ENCODE data around the gene MYRIP. TPM values are rescaled to one million over a fixed set of nuclear protein-coding genes. Genes with fewer than 3 reads are reported as not detected.

Gene MYRIP
- total and polyA plus RNA-seq, 10 of the 15 experiments (the other 5 are each of a cell fraction or from before 2014, with no cell fraction given), result 0.03 to 0.08 (median 0.04) TPM; not detected in 6

DNA sequence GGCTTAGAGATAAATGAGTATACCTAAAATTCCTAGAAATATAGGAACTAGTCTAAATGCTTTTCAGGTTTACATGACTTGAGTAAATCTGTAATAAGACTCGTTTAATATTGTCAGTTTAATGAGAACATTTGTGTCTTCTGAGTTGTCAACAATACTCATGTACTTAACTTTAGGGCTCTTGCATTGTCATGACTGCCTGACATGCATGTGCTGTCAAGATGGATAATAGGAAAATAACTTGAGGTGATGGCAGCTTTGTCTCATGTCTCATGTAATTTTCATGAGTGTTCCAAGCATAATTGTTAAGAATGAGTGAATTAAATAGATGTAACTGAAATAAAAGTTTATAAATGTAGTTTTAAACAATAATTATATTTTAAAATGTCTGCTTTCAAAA is 455.0 kb downstream of the MYRIP start:
- RAD21 ChIA-PET (ENCODE audit: unreplicated experiment), result no interaction called here
- H4K20me1 ChIP-seq (ENCODE audit: control insufficient read depth, insufficient read depth), result no peaks in the 10 kb centered on the region
- intact Hi-C loops (cut with micrococcal nuclease; ENCODE audit: unreplicated experiment) (no loop called here), in situ Hi-C loops (cut with MboI) (no loop called here)
- H3K27me3 ChIP-seq (replicated peaks in 1 of 2; ENCODE audit: control insufficient read depth in 2 of 2, insufficient read depth in 2 of 2, low read length in 1 of 2), result no peaks in the 10 kb centered on the region
- H3K4me3 ChIP-seq, result no peak overlapping the region
- FAIRE-seq, result no peak
- CTCF ChIA-PET, result interaction anchor here (1.5 kb wide), 1 partner anchor 32 kb away, joined by 4 read pairs; no protein-coding TSS in a partner anchor
- no peak overlapping the region for H3K27ac ChIP-seq (ENCODE audit: control insufficient read depth, insufficient read depth)
- H3K9me3 ChIP-seq (replicated peaks; ENCODE audit: control insufficient read depth, insufficient read depth, low read length), result no peaks in the 10 kb centered on the region
- no peak for DNase-seq (ENCODE audit: low read depth, low spot score)
- TF ChIP-seq CHD2 (IDR thresholded peaks at IDR 0.05; ENCODE audit: borderline replicate concordance, low read depth, low read length), result no peak
- no peak for TF ChIP-seq SIX5 (IDR thresholded peaks at IDR 0.05; ENCODE audit: low read depth, low read length, severe bottlenecking)
- TF ChIP-seq, protein P1, sequence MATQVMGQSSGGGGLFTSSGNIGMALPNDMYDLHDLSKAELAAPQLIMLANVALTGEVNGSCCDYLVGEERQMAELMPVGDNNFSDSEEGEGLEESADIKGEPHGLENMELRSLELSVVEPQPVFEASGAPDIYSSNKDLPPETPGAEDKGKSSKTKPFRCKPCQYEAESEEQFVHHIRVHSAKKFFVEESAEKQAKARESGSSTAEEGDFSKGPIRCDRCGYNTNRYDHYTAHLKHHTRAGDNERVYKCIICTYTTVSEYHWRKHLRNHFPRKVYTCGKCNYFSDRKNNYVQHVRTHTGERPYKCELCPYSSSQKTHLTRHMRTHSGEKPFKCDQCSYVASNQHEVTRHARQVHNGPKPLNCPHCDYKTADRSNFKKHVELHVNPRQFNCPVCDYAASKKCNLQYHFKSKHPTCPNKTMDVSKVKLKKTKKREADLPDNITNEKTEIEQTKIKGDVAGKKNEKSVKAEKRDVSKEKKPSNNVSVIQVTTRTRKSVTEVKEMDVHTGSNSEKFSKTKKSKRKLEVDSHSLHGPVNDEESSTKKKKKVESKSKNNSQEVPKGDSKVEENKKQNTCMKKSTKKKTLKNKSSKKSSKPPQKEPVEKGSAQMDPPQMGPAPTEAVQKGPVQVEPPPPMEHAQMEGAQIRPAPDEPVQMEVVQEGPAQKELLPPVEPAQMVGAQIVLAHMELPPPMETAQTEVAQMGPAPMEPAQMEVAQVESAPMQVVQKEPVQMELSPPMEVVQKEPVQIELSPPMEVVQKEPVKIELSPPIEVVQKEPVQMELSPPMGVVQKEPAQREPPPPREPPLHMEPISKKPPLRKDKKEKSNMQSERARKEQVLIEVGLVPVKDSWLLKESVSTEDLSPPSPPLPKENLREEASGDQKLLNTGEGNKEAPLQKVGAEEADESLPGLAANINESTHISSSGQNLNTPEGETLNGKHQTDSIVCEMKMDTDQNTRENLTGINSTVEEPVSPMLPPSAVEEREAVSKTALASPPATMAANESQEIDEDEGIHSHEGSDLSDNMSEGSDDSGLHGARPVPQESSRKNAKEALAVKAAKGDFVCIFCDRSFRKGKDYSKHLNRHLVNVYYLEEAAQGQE (IDR thresholded peaks at IDR 0.05; ENCODE audit: low read depth, low read length), result no peak
- no peak for TF ChIP-seq EP300 (IDR thresholded peaks at IDR 0.05; ENCODE audit: borderline replicate concordance in 1 of 2, control insufficient read depth in 1 of 2, low read depth in 2 of 2, low read length in 2 of 2)
- no peak for TF ChIP-seq RUNX3 (IDR thresholded peaks at IDR 0.05; ENCODE audit: low read length)
- no peak for TF ChIP-seq BACH1 (IDR thresholded peaks at IDR 0.05; ENCODE audit: borderline replicate concordance)
- TF ChIP-seq NRF1 (conservative IDR thresholded peaks at IDR 0.05; ENCODE audit: low read depth, low read length), result no peak
- TF ChIP-seq TCF3 (IDR thresholded peaks at IDR 0.05; ENCODE audit: borderline replicate concordance, insufficient read depth, low read depth, low read length), result no peak
- TF ChIP-seq BRCA1 (IDR thresholded peaks at IDR 0.05; ENCODE audit: low read depth, low read length), result no peak
- TF ChIP-seq SMC3 (IDR thresholded peaks at IDR 0.05; ENCODE audit: borderline replicate concordance, low read length), result no peak
- no peak for TF ChIP-seq SPI1 (IDR thresholded peaks at IDR 0.05; ENCODE audit: borderline replicate concordance, insufficient read depth, low read depth, low read length)
- no peak for TF ChIP-seq TAF1 (IDR thresholded peaks at IDR 0.05; ENCODE audit: borderline replicate concordance, low read depth, low read length)
- TF ChIP-seq KDM1A (IDR thresholded peaks at IDR 0.05; ENCODE audit: borderline replicate concordance), result no peak
- no peak for TF ChIP-seq NR2C1 (IDR thresholded peaks at IDR 0.05)
- TF ChIP-seq TCF12 (IDR thresholded peaks at IDR 0.05; ENCODE audit: low read depth, low read length), result no peak
- no peak for TF ChIP-seq PAX8 (IDR thresholded peaks at IDR 0.05)
- TF ChIP-seq, protein P2, sequence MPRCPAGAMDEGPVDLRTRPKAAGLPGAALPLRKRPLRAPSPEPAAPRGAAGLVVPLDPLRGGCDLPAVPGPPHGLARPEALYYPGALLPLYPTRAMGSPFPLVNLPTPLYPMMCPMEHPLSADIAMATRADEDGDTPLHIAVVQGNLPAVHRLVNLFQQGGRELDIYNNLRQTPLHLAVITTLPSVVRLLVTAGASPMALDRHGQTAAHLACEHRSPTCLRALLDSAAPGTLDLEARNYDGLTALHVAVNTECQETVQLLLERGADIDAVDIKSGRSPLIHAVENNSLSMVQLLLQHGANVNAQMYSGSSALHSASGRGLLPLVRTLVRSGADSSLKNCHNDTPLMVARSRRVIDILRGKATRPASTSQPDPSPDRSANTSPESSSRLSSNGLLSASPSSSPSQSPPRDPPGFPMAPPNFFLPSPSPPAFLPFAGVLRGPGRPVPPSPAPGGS (IDR thresholded peaks at IDR 0.05; ENCODE audit: borderline replicate concordance, insufficient read depth, low read depth, low read length, poor library complexity, severe bottlenecking), result no peak
- TF ChIP-seq MYC (IDR thresholded peaks at IDR 0.05; ENCODE audit: insufficient read depth, insufficient read length, insufficient replicate concordance, low read length, severe bottlenecking), result no peak
- no peak for TF ChIP-seq NFYB (IDR thresholded peaks at IDR 0.05; ENCODE audit: insufficient read depth, low read depth, low read length)
- no TSS peak for BruUV-seq (replicated peaks)
- no peaks in the 10 kb centered on the region for H3K4me1 ChIP-seq (ENCODE audit: control insufficient read depth, insufficient read depth, low read length)
- WGBS (ENCODE audit: insufficient coverage, insufficient replicate concordance, low lambda C conversion rate, missing lambda C conversion rate), result 0% methylated on average over 1 of the region's 1 CpG
- POLR2A ChIA-PET, result no interaction called here
- no peak overlapping the region for H2AFZ ChIP-seq (ENCODE audit: control insufficient read depth, low read depth, low read length)
- no peak overlapping the region for H3K9ac ChIP-seq (ENCODE audit: control insufficient read depth, insufficient read depth, low read length)
- no peak for ATAC-seq
- H3K4me2 ChIP-seq (ENCODE audit: control insufficient read depth, insufficient read depth), result no peak overlapping the region
- H3K79me2 ChIP-seq (ENCODE audit: control insufficient read depth, insufficient read depth, low read length), result no peaks in the 10 kb centered on the region
- SMC1A ChIA-PET (ENCODE audit: uncharacterized antibody, unreplicated experiment), result no interaction called here
- H3K36me3 ChIP-seq (ENCODE audit: control insufficient read depth in 2 of 2, insufficient read depth in 2 of 2, low read length in 1 of 2), result no peaks in the 10 kb centered on the region

Measured in GM12878 (cell line).